LoVo (cell line): ENCODE data around the gene KCNIP1.
A peak's percentile ranks its signal among the peaks of the same experiment; 100 is the strongest.

ENCODE experiments used
- DNase-seq: peaks from one replicate; pipeline ENCODE4 v3.0.0-alpha.2; 2016; ENCODE audit warnings: low spot score

Gene KCNIP1

GRCh38 chr5:170508660-170509347 lies 5.0 kb downstream of the KCNIP1 start:
- DNase-seq = no peak

DNA sequence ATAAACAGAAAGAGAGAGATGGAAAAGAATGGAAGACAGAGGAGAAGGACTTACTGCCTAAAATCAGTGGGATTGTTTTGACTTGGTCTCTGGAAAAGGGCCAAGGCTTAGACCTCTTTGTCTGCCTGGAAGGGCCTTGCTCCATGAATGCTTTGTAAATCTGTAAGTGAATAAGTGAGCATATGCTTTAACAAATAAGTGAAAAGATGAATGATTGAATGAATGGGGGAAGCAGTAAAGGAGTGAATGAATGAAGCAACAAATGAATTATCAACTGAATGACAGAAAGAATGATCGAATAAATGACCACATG lies 5.5 kb downstream of the KCNIP1 start:
- DNase-seq = no peak

- no peak for DNase-seq
Observed at GRCh38 chr5:170510126-170510525, 6.3 kb downstream of the KCNIP1 start.

DNA sequence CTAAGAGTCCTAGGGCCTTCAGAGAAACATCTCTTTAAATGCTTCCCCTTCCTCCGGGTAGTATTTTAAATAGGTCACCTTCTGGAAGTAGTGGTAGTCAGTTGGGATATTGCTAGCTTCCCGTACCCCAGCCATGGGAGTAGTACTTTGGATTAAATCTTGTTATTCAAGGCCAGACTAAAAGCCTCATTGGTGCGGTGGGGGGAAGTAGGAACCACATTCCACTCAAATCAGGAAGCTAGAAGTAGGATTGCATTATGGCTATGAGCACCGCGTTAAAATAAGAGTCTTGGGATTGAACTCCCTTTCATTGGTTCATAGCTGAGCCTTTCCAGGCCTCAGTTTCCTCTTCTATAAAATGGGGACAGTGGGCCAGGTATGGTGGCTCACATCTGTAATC lies 6.7 kb downstream of the KCNIP1 start:
- DNase-seq = no peak

GRCh38 chr5:170511551-170512258 lies 7.9 kb downstream of the KCNIP1 start:
- no peak for DNase-seq

- DNase-seq = no peak
Observed at GRCh38 chr5:170513856-170514525, 10.2 kb downstream of the KCNIP1 start.

DNA sequence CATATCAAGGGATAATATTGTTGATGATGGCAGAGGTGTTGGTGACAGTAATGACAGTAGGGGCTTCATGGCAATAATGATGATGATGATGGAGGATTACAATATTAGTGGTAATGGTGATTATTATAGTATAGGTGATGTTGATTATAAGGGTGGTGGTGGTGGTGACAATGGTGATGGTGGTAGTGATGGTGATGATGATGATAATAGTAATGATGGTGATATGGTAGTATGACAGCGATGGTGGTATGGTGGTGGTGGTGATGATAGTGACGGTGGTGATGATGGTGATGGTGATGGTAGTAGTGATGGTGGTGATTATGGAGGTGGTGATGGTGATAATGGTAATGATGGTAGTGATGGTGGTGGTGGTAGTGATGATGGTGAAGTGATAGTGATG lies 13.6 kb downstream of the KCNIP1 start:
- DNase-seq = no peak

DNA sequence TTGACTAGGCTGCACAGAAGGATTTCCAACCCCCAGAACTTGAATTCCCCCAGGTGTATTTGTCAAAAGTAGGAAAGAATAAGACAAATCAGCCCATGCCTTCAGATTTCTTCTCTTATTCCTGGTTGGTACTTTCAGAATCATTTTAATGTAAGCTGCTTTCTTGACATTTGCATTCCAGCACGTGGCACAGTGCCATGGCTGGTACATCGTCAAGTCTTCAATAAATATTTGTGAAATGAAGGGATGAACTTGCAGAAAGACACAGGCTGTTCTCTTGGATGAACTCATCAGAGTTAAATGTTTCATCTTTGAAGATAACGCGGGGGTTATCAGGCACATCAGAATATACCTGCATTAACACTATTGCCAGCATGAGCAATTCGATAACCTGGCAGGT lies 14.5 kb downstream of the KCNIP1 start:
- no peak for DNase-seq

DNA sequence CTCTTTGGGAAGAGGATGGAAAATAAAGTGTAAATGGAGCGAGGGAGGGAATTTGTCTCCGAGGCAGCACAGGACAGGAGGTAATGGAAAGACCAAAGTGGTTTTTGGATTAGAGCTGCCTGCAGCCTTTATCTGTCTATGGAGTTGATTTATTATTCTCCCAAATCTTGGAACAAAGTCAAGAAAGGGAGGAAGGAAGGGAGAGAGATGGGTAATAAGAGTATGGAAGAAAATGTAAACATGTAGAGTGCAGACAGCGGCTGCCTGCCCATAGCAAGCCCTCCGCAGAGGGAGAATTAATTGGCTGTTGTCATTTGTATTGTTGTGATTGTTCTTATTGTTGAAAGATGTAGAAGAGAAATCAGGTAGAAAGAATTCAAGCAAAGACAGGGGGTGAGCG lies 15.7 kb downstream of the KCNIP1 start:
- DNase-seq = no peak

DNA sequence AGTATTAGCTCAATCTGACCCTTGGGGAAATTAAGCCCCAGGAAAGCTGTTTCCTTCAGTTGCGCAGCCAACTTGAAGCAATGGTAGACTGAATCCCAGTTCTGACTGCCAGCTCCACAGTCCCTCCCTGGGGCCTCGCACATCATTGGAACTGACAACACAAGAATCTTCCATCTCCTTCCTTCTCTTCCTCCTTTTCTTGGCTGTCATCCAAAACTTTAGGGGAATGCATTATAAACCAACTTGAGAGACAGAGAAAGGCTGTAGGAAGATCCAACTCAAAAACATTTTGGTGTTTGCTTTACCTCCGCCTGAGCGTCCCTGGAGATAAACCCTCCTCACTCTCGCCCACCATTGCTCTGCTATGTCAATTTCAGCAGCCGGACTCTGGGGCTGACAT lies 16.6 kb downstream of the KCNIP1 start:
- DNase-seq = no peak

GRCh38 chr5:170522211-170523141 lies 18.7 kb downstream of the KCNIP1 start:
- DNase-seq = peak; percentile 60

GRCh38 chr5:170523142-170523551 lies 19.3 kb downstream of the KCNIP1 start:
- no peak for DNase-seq

- DNase-seq = no peak
Observed at GRCh38 chr5:170523830-170524229, 20.0 kb downstream of the KCNIP1 start.

- DNase-seq = no peak
Observed at GRCh38 chr5:170524576-170524975, 20.8 kb downstream of the KCNIP1 start.

DNA sequence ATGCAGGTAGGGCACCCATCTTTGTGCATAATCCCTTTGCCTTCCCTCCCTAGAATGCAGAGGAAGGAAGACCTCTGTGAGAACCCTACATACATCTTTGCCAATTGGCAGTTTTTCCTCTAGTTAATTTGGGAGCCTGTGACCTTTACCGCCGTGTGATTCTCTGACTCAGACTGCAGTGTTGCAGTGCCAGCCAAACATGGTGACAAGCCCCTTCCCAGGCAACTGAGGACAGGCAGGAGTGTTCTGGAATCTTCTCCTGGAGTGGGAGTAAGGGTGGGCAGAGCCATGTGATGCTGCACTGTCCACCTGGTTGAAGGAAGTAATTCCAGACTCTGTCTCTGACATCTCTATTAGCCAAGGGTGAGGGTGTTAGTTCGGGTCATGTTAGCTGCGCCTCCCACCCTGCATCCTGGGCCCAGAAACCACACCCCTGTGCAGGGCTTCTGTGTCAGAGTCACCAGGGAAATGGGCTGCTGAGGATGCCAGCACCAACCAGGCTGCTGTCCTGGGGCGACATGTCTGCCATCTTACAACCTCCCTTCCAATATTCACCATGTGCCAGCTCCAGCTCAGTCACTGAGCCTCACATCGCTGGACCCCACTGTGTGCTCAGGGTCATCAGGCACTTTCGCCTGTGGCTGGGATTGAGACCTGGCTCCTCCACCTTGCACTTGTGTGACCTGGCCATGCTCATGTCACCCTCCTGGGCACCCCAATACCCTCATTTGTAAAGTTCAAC lies 21.8 kb downstream of the KCNIP1 start:
- no peak for DNase-seq

DNA sequence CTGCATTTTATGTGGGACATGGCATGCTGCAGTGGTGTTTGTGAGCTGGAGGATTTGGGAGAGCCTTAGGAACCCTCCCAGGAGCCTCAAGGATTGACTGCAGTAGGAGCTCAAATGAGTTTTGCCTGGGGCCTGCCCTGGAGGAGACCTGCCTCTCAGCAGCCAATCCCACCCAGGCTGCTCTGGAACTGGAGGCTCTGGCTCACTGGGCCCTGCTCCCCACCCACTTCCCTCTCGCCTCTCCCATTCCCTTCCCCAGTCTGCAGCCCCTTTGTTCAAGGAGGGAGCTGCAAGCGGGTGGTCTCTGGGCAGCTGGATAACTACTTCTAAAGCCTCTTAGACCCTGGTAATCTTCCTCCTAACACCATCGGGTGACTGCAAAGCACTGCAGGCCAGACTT lies 24.2 kb downstream of the KCNIP1 start:
- no peak for DNase-seq

DNA sequence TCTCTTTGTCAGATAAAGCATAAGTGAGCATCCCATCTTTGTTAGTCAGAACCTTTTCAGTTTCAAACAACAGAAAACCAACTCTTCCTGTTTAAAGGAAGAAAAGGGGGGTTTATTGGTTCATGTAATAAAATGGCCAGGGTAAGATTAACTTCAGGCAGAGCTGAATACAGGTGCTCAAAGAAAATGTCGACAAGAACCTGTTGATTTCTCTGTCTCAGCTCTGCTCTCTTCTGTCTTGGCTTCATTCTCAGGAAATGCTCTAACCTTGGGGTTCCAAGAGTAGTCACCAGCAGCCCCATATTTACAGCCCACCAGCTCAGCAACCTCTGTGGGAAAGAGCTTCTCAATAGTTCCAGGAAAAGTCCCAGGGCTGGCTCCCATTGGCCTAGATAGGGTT lies 25.2 kb downstream of the KCNIP1 start:
- no peak for DNase-seq

- DNase-seq = no peak
Observed at GRCh38 chr5:170532935-170533334, 29.1 kb downstream of the KCNIP1 start.

DNA sequence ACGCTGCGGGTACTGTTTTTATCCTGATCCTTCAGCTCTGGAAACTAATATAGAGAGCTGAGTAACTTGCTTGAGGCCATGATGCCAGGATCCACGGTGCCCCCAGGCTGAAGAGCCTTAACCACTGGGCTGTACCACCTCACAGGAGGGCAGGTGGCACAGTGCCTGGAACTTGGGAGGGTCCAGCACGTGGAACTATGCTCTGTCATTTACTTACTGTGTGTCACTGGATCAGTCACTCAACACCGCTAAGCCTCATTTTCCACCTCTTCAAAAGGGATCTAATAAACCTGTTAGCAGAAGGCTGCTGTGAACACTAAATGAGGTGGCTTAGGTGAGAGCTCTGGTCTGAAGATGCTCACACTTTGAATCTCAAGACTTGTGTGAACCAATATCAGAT lies 29.6 kb downstream of the KCNIP1 start:
- DNase-seq = no peak

GRCh38 chr5:170534177-170534576 lies 30.4 kb downstream of the KCNIP1 start:
- no peak for DNase-seq

GRCh38 chr5:170534941-170535340 lies 31.1 kb downstream of the KCNIP1 start:
- DNase-seq = no peak

DNA sequence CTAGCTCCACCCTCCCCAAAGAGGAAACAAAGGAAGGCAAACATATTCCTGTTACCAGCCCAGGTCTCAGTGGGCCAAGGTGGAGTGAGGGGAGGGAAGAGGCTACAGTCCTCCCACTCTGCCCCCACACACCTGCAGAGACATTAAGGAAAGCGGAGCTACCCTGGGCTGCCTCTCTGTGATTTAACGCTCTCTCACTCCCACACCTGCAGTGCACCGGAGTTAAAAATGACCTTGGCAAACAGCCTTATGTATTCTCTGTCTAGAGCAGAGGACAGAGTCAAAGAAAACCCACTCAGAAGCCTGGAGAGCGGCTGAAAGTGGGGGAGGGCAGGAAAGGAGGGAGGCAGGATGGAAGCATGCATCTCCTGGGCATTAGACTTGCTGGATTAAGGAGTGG lies 32.7 kb downstream of the KCNIP1 start:
- no peak for DNase-seq
